RWPE2 (cell line): ENCODE data around the gene JHY.

ENCODE experiments used
- ATAC-seq: fragments of 200-7000 bp; cut with Tn5 transposase; 3 replicates; pipeline ENCODE4 v1.9.1; 2021; ENCODE audit warnings: low read depth
- DNase-seq: peaks from one replicate; pipeline ENCODE4 v3.0.0-alpha.2; 2020; ENCODE audit warnings: low spot score
- H3K27ac ChIP-seq: fragments of 450-650 bp; 2 replicates; pipeline ENCODE4 v1.5.1; 2017; ENCODE audit warnings: mild to moderate bottlenecking; ENCODE audit not compliant: poor library complexity, severe bottlenecking
- H3K27me3 ChIP-seq: fragments of 250-450 bp; sonication (Bioruptor Pico); 2 replicates; pipeline ENCODE4 v1.5.1; 2021; ENCODE audit warnings: mild to moderate bottlenecking, moderate library complexity; ENCODE audit not compliant: insufficient read depth, poor library complexity, severe bottlenecking
- H3K36me3 ChIP-seq: fragments of 250-450 bp; sonication (Bioruptor Pico); 2 replicates; pipeline ENCODE4 v1.5.1; 2020; ENCODE audit warnings: low read depth, mild to moderate bottlenecking, moderate library complexity
- H3K4me1 ChIP-seq: fragments of 250-450 bp; sonication (Bioruptor Pico); 2 replicates; pipeline ENCODE4 v1.5.1; 2021; ENCODE audit warnings: mild to moderate bottlenecking, moderate library complexity; ENCODE audit not compliant: insufficient read depth, poor library complexity, severe bottlenecking
- H3K4me3 ChIP-seq: fragments of 250-450 bp; sonication (Bioruptor Pico); 2 replicates; pipeline ENCODE4 v1.5.1; 2021; ENCODE audit warnings: mild to moderate bottlenecking, moderate library complexity; ENCODE audit not compliant: severe bottlenecking
- H3K9me3 ChIP-seq: fragments of 250-450 bp; sonication (Bioruptor Pico); 2 replicates; pipeline ENCODE4 v1.5.1; 2021; ENCODE audit warnings: mild to moderate bottlenecking, moderate library complexity; ENCODE audit not compliant: severe bottlenecking
- TF ChIP-seq, protein P1 (sequence below): fragments of 450-650 bp; IDR thresholded peaks from one replicate; pipeline ENCODE4 v1.5.1; 2017; ENCODE audit warnings: mild to moderate bottlenecking, moderate library complexity; ENCODE audit not compliant: poor library complexity, severe bottlenecking

JHY gene

GRCh38 chr11:122871302-122871701, 11.3 kb upstream of the JHY start:
- no peaks in the 10 kb centered on the region for H3K9me3 ChIP-seq
- ATAC-seq (no peak), DNase-seq (no peak)
- H3K36me3 ChIP-seq = no peaks in the 10 kb centered on the region
- no peaks in the 10 kb centered on the region for H3K4me1 ChIP-seq
- TF ChIP-seq, protein P1, sequence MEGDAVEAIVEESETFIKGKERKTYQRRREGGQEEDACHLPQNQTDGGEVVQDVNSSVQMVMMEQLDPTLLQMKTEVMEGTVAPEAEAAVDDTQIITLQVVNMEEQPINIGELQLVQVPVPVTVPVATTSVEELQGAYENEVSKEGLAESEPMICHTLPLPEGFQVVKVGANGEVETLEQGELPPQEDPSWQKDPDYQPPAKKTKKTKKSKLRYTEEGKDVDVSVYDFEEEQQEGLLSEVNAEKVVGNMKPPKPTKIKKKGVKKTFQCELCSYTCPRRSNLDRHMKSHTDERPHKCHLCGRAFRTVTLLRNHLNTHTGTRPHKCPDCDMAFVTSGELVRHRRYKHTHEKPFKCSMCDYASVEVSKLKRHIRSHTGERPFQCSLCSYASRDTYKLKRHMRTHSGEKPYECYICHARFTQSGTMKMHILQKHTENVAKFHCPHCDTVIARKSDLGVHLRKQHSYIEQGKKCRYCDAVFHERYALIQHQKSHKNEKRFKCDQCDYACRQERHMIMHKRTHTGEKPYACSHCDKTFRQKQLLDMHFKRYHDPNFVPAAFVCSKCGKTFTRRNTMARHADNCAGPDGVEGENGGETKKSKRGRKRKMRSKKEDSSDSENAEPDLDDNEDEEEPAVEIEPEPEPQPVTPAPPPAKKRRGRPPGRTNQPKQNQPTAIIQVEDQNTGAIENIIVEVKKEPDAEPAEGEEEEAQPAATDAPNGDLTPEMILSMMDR = no peak
- H3K4me3 ChIP-seq = no peak overlapping the region
- no peak overlapping the region for H3K27ac ChIP-seq
- no peaks in the 10 kb centered on the region for H3K27me3 ChIP-seq

DNA sequence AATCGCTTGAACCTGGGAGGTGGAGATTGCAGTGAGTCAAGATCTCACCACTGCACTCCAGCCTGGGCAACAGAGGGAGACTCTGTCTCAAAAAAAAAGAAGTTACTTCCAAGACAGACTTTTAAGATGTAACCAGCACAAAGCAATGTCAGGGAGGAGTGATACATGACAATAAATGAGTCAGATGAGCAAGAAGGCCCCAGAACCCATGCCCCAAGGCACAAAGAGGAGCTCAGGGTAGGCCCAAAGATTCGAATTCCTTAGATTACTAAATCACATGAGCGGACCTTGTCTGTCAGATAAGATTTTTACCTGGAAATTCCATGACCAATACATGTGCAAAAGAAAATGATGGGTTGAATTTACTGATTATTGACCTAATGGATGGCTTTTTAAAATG, 10.5 kb upstream of the JHY start:
- H3K27me3 ChIP-seq = no peaks in the 10 kb centered on the region
- no peaks in the 10 kb centered on the region for H3K9me3 ChIP-seq
- H3K27ac ChIP-seq = no peak overlapping the region
- no peaks in the 10 kb centered on the region for H3K4me1 ChIP-seq
- no peak for ATAC-seq
- DNase-seq = no peak
- no peak overlapping the region for H3K4me3 ChIP-seq
- H3K36me3 ChIP-seq = no peaks in the 10 kb centered on the region
- TF ChIP-seq, protein P1 = no peak

GRCh38 chr11:122874991-122875390, 7.6 kb upstream of the JHY start:
- DNase-seq (no peak), ATAC-seq (no peak)
- Histone ChIP-seq H3K4me3 (no peak overlapping the region), H3K36me3 (no peaks in the 10 kb centered on the region), H3K4me1 (no peaks in the 10 kb centered on the region), H3K27me3 (no peaks in the 10 kb centered on the region), H3K27ac (no peak overlapping the region), H3K9me3 (no peaks in the 10 kb centered on the region)
- TF ChIP-seq, protein P1 = no peak

DNA sequence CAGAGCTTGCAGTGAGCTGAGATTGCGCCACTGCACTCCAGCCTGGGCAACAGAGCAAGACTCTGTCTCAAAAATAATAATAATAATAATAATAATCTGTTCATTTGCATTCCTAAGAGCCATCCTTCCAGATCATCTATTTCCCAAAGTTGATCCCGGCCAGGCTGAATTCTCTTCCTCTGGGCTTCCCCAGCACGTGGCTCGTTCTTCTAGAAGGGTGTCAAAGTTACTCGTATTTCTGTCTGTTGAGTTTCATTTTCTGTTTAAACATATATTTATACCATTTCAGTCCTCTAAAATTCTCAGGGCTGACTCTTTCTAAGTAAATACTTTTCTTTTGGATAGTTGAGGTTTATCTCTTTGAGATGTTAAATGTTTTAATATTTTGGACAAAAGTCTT, 4.8 kb upstream of the JHY start:
- ATAC-seq (no peak), DNase-seq (no peak)
- H3K27ac ChIP-seq = no peak overlapping the region
- H3K9me3 ChIP-seq = no peaks in the 10 kb centered on the region
- no peaks in the 10 kb centered on the region for H3K27me3 ChIP-seq
- H3K36me3 ChIP-seq = no peaks in the 10 kb centered on the region
- no peak overlapping the region for H3K4me3 ChIP-seq
- TF ChIP-seq, protein P1 = no peak
- H3K4me1 ChIP-seq = no peaks in the 10 kb centered on the region

- H3K27me3 ChIP-seq = no peaks in the 10 kb centered on the region
- TF ChIP-seq, protein P1 = no peak
- H3K4me1 ChIP-seq = no peaks in the 10 kb centered on the region
- H3K4me3 ChIP-seq = no peak overlapping the region
- H3K27ac ChIP-seq = no peak overlapping the region
- H3K36me3 ChIP-seq = no peaks in the 10 kb centered on the region
- no peak for DNase-seq
- no peak for ATAC-seq
- H3K9me3 ChIP-seq = no peaks in the 10 kb centered on the region
Observed at GRCh38 chr11:122879785-122880184, 2.8 kb upstream of the JHY start.
